ENCODE data around the gene CEMP1.

CEMP1 gene

GRCh38 chr16:2500918-2501750 is 30.1 kb downstream of the CEMP1 start:
- Histone ChIP-seq H3K9me2 (replicated peaks; ENCODE audit: low read depth, low read length) (no peaks in the 10 kb centered on the region), H3K27me3 (ENCODE audit: insufficient read depth, low read length, poor library complexity, severe bottlenecking) (no peaks in the 10 kb centered on the region), H3K79me2 (ENCODE audit: insufficient read depth, low read length) (no peaks in the 10 kb centered on the region), H3K9me3 (ENCODE audit: insufficient read depth, low read depth, low read length) (no peaks in the 10 kb centered on the region), H4K20me1 (ENCODE audit: insufficient read depth, low read length, poor library complexity, severe bottlenecking) (no peaks in the 10 kb centered on the region), H3K36me3 (ENCODE audit: insufficient read depth, low read length) (no peaks in the 10 kb centered on the region; the same call in 1 of the 2 replicates), H3K4me2 (ENCODE audit: low read depth, low read length, poor library complexity, severe bottlenecking) (peak overlapping the region; percentile 37), H3K4me3 (ENCODE audit: low read length, poor library complexity, severe bottlenecking) (peak overlapping the region; percentile 52), H2AFZ (ENCODE audit: low read length) (no peak overlapping the region), H3K9ac (ENCODE audit: low read depth, low read length, poor library complexity, severe bottlenecking) (no peak overlapping the region), H3K4me1 (ENCODE audit: insufficient read depth, low read length, poor library complexity, severe bottlenecking) (no peaks in the 10 kb centered on the region), H3F3A (ENCODE audit: low read depth) (no peaks in the 10 kb centered on the region)
- no peak for TF ChIP-seq EZH2phosphoT487 (IDR thresholded peaks at IDR 0.05; ENCODE audit: borderline replicate concordance)
- peak; percentile 70 for TF ChIP-seq CTCF (conservative IDR thresholded peaks at IDR 0.05; ENCODE audit: low read length)

- no peaks in the 10 kb centered on the region for H3K4me1 ChIP-seq (ENCODE audit: insufficient read depth, low read length, poor library complexity, severe bottlenecking)
- no peak overlapping the region for H3K9ac ChIP-seq (ENCODE audit: low read depth, low read length, poor library complexity, severe bottlenecking)
- no peaks in the 10 kb centered on the region for H3K9me2 ChIP-seq (replicated peaks; ENCODE audit: low read depth, low read length)
- no peaks in the 10 kb centered on the region for H4K20me1 ChIP-seq (ENCODE audit: insufficient read depth, low read length, poor library complexity, severe bottlenecking)
- TF ChIP-seq CTCF (conservative IDR thresholded peaks at IDR 0.05; ENCODE audit: low read length) (no peak), EZH2phosphoT487 (IDR thresholded peaks at IDR 0.05; ENCODE audit: borderline replicate concordance) (no peak)
- H3F3A ChIP-seq (ENCODE audit: low read depth) = no peaks in the 10 kb centered on the region
- no peaks in the 10 kb centered on the region for H3K79me2 ChIP-seq (ENCODE audit: insufficient read depth, low read length)
- H3K9me3 ChIP-seq (ENCODE audit: insufficient read depth, low read depth, low read length) = no peaks in the 10 kb centered on the region
- H3K27me3 ChIP-seq (ENCODE audit: insufficient read depth, low read length, poor library complexity, severe bottlenecking) = no peaks in the 10 kb centered on the region
- no peak overlapping the region for H2AFZ ChIP-seq (ENCODE audit: low read length)
- no peak overlapping the region for H3K4me2 ChIP-seq (ENCODE audit: low read depth, low read length, poor library complexity, severe bottlenecking)
- no peaks in the 10 kb centered on the region; the same call in 1 of the 2 replicates for H3K36me3 ChIP-seq (ENCODE audit: insufficient read depth, low read length)
- H3K4me3 ChIP-seq (ENCODE audit: low read length, poor library complexity, severe bottlenecking) = no peak overlapping the region
Observed at GRCh38 chr16:2500430-2500917, 30.7 kb downstream of the CEMP1 start.

- no peak overlapping the region for H3K4me3 ChIP-seq (ENCODE audit: low read length, poor library complexity, severe bottlenecking)
- no peak overlapping the region for H3K4me2 ChIP-seq (ENCODE audit: low read depth, low read length, poor library complexity, severe bottlenecking)
- no peaks in the 10 kb centered on the region for H3K4me1 ChIP-seq (ENCODE audit: insufficient read depth, low read length, poor library complexity, severe bottlenecking)
- no peaks in the 10 kb centered on the region for H3K27me3 ChIP-seq (ENCODE audit: insufficient read depth, low read length, poor library complexity, severe bottlenecking)
- no peaks in the 10 kb centered on the region for H3F3A ChIP-seq (ENCODE audit: low read depth)
- no peaks in the 10 kb centered on the region for H3K9me2 ChIP-seq (replicated peaks; ENCODE audit: low read depth, low read length)
- H4K20me1 ChIP-seq (ENCODE audit: insufficient read depth, low read length, poor library complexity, severe bottlenecking) = no peaks in the 10 kb centered on the region
- H3K9me3 ChIP-seq (ENCODE audit: insufficient read depth, low read depth, low read length) = no peaks in the 10 kb centered on the region
- no peak overlapping the region for H3K9ac ChIP-seq (ENCODE audit: low read depth, low read length, poor library complexity, severe bottlenecking)
- TF ChIP-seq CTCF (conservative IDR thresholded peaks at IDR 0.05; ENCODE audit: low read length) (no peak), EZH2phosphoT487 (IDR thresholded peaks at IDR 0.05; ENCODE audit: borderline replicate concordance) (no peak)
- no peaks in the 10 kb centered on the region for H3K79me2 ChIP-seq (ENCODE audit: insufficient read depth, low read length)
- H2AFZ ChIP-seq (ENCODE audit: low read length) = no peak overlapping the region
- H3K36me3 ChIP-seq (ENCODE audit: insufficient read depth, low read length) = no peaks in the 10 kb centered on the region; the same call in 1 of the 2 replicates
Observed at GRCh38 chr16:2499890-2500429, 31.2 kb downstream of the CEMP1 start.

Measured in Loucy (cell line).